GM19351 (cell line): Measurements from ENCODE around the gene NUP50.

Source experiments
- ATAC-seq: cut with Tn5 transposase; IDR thresholded peaks from one replicate; pipeline ENCODE4 v1.9.1; 2021; ENCODE audit warnings: mild to moderate bottlenecking, moderate library complexity; ENCODE audit not compliant: unreplicated experiment

Gene NUP50

DNA sequence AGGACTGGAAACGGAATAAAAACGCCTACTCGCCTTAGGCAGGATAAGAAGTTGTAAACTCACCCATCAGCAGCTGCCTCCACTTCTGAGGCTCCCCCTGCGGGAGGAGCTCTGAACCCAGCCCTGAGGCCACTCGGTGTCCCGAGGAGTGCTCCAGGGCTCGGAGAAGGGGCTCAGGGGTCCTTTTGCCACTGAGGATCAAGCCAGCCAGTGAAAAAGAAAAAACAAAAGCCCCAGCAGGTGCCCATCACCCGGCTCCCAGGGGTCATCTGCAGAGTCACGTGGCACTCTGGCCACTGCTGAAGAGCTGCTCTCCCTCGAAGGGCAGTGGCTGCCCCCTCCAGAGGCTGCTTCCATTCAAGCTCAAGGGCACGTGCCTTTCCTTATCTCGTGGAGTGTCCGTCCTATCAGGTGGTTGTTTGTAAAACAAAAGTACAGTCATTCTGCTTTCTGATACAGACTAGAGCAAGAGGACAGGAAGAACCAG lies 29.0 kb downstream of the NUP50 start:
- no peak for ATAC-seq

DNA sequence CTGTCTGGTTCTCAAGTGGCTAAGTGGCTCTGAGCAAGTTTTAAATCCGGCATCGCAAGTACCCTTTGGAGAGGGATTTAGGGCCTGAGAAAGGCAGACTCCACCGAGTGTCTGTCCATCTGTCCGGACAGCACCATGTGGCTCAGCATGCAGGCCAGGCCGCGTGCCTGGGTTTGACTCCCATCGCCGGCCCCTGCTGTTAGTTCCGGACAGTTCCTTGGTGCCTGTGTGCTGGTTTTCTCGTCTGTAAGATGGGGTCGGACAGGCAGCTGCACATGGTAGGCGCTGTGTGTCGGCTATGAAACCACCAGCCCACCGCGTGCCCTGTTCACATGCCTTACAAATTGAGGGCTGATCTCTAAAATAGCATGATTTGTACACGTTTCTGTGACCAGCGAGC lies 31.0 kb downstream of the NUP50 start:
- ATAC-seq = no peak

DNA sequence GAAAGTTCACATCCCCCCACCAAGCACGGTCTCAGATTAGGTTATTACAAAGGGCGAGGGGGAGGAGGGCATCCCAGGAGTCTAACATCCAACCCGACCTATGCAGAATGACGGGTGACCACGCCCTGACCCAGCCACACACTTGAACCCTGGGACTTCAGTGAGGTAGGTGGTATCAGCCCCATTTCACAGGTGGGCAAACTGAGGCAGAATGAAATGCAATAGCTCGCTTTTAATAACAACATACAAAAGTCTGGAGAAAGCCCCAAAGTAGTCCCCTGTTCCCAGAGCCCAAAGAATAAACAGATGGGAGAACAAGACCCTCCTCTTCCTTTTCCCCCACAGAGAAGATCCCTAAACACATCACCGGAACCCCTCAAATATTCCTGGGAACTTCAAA lies 31.9 kb downstream of the NUP50 start:
- no peak for ATAC-seq

DNA sequence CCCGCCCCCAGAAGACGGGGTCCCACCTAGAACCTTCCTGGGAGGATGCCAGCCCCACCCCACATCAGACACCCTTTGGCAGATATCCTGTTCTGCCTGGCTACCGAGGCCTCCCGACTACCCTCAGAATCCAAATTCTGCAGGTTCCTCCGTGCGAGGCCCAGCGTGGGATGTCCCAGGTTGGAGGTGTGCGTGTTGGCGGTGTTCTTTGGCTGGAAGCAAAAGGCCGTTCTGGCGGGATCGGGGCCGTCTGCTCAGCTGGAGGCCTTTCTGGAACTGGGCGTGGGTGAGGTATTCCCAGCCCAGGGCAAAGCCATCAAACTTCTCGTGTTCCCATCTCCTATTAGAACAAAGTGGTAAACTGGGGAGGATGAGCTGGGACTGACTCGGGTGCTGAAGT lies 32.6 kb downstream of the NUP50 start:
- no peak for ATAC-seq

DNA sequence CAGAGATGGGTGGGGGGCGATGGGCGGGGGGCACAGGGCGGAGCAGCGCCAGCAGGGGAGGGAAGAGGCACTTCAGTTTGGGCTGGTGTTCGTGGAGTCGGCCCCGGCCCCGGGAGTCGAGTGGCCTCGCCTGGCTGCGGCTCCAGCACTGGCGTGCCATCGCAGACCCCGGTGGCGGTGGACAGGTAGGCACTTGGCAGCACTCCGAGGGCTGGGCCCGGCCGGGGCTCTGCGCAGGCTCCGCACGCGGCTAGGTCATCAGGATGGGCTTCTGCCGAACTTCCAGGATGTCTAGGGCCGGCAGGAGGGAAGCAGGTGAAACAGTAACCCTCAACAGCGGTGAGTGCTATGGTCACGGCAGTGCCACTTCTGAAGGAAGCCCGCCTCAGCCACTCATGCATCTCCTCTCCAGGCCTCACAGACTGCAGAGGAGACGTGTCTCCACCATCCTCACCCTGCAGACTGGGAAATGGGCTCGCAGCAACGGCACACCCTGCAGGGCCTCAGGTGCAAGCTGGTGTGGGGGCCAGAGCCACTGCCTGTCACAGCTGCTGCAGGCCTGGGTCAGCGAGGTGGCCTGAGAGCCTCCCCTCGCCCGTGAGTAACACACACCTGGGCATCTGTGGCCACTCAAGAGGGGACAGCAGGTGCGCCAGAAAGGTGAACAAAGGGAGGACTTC lies 33.3 kb downstream of the NUP50 start:
- ATAC-seq = no peak

DNA sequence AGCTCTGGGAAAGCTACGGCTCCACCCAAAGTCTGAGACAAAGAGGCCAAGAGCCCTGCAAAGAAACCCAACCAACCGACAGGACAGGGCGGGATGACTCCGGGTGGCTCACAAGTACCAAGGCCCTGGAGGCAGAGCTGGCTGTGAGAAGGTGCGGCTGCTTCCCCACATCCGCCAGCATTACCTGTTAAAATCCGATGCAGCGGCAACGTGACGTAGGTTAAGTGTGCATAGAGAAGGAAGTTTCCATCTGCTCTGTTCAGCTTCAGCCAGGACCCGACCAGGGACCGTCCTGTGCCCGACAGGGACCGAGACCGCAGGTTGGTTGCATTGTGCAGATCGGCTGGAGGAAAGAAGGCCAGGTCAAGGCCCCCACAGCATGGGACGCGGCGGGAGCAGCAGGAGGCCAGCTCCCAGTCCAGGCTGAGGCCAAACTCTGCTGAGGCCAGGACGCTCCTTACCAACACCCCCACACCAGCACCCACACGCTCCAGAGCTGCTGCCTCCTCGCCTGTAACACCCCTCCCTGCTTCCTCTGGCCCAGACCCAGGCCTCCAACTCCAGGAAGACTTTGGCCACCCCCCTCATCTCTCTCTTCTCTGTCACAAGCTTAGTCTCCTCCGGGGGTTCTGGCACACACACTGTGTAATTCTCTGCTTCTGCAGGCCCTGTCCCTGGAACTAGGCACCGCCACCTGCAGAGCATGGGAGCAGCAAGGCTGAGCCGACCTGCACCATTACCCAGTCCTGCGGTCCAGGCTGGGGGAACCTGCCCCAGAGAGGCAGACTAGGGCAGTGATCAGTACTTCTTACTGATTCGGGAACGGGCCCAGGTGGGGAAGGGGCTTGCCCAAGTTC lies 34.1 kb downstream of the NUP50 start:
- no peak for ATAC-seq

DNA sequence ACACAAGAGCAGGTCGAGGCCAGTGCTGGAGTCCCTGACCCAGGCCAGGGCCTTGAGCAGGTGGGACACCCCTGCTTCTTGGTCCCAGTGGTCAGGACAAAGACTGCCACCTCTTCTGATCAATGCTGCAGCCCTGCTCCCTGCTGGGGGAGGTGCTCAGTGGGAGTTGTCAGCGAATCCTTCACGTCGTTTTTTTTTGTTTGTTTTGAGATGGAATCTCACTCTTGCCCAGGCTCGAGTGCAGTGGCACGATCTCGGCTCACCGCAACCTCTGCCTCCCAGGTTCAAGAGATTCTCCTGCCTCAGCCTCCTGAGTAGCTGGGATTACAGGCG lies 34.7 kb downstream of the NUP50 start:
- no peak for ATAC-seq

DNA sequence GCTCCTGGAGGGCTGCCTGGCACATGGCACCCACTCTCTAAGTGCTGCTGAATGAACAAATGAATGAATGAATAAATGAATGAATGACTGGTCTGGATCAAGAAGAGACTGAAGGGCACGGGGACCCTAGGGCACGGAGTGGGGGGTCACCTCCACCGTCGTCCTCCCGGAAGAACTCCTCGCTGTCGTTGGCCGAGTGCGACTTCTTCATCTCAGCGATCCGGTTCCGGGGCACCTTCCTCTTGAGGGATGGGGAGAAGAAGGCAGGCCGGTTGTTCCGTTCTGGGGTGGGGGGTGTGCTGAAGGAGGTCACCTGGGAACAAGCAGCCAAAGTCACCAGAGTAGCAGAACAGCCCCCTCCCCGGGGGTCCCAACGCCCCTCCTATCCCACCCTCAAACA lies 36.0 kb downstream of the NUP50 start:
- ATAC-seq = no peak

DNA sequence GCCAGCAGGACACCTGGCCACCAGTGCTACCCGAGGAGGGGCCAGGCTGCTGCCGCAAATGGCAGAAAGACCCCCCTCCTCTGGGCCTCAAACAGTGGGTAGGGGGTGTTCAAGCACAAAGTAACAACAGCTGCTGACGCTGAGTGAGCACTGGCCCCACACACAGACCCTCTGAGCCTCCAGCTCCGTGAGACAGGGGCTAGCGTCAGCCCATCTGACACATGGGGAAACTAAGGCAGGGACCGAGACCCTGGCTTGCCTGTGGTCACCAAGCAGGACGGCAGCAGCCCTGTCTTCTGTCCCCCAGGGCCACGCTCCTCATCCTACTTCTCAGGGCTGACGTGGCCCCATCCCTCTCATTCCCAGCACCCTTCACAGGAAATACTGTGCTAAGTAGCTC lies 36.5 kb downstream of the NUP50 start:
- ATAC-seq = no peak

DNA sequence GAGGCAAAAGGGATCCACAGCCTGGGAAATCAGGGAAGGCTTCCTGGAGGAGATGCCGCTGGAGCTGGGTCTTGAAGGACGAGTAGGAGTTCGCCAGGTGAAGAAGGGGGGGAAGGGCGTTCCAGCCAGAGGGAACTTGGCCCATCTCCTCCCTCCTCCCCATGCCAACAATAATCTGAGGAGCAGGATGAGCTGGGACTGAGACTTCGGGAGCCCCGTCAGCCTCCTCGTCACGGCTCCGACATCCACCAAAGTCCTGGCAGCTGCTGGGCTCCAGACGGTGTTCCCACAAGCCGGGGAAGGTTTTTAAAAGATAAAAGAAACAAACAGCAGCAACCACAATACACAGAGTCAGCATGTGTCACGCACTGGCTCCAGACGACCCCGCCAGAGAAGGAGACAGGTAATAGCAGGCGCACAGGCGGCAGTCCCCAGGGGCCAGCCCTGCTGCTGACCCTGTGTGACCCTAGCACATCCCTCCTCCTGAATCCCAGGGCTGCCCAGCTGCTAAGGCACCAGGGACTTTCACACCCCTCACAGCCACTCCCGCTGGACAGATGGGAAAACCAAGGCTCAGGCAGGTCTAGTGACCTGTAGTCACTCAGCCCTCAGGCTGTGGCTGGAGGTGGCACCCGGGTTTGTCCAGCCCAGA lies 37.3 kb downstream of the NUP50 start:
- ATAC-seq = no peak

DNA sequence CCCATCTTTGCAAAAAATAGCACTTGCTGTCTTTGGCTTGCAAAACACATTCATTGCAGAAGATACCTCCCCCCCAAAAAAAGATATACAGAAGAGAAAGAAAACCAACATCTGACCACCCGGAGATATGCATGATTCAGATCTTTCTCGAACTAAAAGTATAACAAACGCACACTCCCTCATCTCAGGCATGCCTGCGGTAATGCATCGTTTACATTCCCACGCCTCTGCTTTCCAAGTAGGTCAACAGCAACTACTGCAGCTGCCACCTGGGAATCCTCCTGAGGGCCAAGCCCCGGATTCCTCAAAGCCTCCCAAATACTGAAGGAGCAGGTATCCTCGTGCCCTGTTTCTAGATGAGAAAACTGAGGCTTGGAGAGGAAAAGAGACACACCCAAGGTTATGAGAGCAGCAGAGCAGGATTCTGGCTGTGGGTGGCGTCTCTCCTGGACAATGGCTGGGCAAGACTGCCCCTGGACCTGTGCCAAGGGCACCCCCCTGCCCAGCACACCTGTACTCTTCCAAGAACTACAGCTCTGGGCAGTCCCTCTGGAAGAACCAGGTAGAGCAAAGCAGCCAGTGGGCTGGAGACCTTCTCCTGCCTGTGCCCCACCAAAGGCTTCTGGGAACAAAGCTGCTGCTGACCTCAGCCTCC lies 38.1 kb downstream of the NUP50 start:
- ATAC-seq = no peak

DNA sequence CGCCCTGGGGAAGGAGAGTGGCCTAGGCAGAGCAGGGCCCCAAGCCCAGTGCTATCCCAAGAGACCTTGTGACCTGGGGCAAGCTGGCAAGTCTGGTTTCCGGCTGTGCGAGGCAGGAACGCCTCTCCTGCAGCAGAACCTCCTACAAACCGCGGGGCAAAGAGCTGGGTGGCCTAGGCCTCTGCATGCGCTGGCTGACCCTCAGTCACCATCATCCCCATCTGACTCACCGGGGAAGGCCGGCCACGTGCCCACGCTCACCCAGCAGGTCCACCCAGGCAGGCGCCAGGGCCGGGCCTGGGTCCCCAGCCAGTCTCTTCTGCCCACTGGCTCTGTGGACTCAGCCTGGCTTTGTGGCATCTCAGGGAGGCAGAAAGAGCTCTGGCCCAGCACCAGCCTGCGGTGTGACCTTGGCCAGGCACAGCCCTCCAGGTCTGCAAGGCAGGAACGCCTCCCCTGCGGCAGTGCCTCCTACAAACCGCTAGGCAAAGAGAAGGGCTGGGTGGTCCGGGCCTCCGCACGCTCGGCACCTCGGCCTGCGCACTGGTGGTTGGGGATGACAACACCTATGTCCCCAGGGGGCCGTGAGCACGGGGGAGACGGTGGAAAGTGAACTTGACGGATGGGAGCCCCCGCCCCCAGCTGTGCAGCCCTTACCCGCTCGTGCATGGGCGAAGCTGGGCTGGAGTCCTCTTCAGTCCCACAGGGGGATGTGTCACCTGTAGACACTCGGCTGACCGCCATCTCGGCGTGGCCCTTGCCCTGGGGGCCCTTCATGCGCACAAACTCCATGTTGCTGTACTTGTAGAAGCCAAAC lies 38.8 kb downstream of the NUP50 start:
- ATAC-seq = no peak

DNA sequence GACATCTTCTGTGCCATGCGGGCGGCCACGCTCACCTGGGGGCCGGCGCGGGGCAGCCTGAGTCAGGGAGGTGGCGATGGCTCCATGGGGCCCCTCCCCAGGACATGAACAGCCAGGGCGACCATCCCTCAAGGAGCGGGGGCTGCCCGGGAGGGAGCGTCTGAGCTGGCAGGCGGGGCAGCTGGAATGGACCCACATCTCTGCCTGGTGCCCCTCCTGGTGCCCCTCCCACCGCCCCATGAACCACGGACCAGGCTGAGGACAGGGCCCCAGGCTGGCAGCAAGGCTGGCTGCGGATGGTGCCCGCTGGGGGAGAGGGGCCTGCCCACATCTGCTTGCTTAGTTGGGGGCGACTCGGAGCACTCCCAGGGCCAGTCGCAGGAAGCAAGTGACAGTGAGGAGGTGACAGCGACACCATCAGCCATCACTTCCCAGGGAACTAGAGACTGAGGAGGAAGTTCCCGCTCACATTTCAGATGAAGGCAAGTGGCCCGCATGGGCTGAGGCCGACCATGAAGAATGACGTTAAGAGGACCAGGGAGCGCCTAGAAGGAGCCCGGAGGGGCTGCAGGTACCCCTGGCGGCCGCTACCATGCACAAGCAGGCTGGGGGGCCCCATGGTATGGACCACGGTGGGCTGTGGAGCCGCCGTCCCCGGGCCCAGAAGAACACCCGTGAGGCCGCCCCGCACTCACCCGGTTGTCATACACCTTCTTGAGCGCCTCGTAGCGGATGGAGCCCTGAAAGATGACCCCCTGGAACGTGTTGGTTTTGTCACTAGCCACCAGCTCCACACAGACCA lies 39.6 kb downstream of the NUP50 start:
- no peak for ATAC-seq

DNA sequence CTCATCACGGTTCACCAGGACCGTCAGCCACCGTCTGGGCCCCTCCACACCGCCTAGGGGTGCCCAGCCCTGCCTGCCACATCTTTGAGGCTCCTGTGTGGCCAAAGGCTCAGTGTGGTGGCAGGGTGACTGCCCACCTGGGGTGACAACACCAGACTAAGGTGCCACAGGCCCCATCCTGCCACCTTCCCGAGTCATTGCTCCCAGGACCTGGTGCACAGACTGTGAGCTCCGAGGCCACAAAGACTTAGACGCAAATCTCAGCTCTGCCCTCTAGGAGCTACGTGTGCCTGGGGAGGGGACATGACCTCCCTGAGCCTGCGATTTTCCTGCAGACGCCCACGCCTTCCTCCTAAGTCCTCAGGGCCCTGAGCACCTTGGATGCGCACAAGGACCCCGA lies 40.5 kb downstream of the NUP50 start:
- no peak for ATAC-seq

DNA sequence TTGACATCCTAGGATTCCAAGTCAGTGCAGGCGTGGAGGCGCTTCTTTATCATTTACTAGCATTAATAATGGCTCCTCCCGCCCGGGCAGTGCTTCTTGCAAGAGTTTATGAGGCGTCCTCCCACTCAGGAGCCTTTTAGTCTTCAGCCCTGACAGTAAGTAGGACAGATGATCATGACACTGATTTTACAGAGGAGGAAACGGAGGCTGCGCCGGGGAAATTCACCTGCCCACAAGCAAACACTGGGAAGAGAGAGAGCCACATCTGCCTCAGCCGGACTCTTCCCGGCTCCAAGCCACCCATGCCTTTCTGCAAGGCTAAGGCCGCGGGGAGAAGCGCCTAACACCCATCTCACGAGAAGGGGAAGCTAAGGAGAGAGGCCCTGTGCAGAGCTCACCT lies 41.1 kb downstream of the NUP50 start:
- ATAC-seq = no peak

DNA sequence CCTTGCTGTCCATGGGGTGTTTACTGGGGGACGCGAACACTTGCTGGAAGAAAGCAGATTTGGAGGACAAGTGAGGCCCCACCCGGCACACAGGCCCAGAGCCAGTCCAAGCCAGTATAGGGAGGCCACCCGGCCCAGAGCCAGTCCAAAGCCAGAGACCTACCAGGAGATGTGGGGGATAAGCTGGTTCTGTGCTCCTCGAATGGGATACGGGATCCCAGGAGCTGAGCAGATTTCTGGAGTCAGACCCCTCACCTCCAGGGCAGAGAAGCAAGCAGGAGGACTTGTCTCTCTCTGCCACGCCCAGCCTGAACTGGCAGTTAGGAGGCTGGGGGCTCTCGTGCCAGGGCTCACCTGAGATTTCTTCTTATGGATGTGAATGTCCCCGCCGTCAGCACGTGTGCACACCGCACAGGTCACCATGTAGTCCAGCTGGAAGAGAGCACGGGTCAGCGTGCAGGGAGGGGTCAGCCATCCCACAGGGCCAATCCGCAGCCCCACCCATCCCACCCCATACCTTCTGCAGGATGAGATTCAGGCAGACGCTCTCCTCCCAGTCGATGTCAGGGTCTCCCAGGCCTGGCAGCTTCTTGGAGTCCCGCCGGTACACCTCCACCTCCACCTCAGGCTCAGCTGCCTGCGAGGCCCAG lies 41.7 kb downstream of the NUP50 start:
- no peak for ATAC-seq

DNA sequence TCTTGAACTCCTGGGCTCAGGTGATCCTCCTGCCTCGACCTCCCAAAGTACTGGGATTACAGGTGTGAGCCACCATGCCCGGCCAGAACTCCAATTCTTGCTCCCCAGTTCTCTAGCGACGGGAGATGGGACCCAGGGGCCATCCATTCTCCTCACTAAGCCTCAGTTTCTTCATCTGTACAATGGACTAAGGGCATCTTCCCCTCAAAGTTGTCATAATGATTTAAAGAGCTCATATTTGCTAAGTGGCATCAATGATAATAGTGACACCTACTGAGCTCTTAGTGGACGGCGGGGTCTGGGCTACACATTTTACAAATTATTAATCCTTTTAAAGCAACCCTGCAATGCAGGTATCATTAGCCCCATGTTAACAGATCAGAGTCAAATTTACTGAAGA lies 42.5 kb downstream of the NUP50 start:
- no peak for ATAC-seq

DNA sequence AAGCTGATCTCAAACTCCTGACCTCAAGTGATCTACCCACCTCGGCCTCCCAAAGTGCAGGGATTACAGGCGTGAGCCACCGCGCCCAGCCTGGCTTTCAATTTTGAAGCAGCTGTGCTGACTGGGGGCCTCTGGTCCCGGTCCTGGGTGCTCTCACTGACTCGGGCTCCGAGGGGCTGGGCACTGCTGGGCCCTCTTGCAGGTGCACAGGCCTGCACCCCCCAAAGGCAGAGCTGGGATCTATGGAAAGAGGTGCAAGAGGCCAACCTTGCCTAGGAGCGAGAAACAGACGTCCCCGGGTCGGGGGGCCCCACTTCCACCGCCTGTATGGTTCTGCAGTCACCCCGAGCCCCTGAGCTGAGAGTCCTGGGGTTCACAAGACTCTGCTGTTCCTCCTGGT lies 43.8 kb downstream of the NUP50 start:
- ATAC-seq = no peak

DNA sequence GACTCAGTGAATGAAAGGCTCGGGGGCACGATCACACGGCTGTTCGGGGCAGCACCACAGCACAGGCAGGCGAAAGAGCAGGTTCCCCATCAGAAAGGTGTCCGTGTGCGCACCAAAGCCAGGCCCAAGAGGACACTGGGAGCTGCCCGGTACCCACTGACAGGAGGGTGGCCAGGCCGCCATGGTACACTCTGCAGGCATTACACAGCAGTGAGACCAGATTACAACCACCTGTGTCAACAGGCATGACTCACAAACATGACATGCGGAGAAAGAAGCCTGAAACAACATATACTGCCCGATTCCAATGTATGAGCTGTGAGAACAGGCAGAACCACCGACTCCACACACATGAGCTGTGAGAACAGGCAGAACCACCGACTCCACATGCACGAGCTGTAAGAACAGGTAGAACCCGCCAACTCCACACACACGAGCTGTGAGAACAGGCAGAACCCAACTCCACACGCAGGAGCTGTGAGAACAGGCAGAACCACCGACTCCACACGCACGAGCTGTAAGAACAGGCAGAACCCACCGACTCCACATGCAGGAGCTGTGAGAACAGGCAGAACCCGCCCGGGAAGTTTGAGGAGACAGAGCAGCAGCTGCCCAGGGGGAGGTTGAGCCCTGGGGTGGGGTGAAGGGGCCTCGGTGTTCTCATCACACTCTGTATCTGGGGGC lies 44.4 kb downstream of the NUP50 start:
- ATAC-seq = no peak
